K562 (cell line): ENCODE results near the gene RETSAT. TPM values are rescaled to one million over a fixed set of nuclear protein-coding genes. Genes with fewer than 3 reads are reported as not detected.
A peak's percentile ranks its signal among the peaks of the same experiment; 100 is the strongest.

Experiments used
- ADNP ChIP-seq: fragments of 200-800 bp; sonication (Bioruptor generic); IDR thresholded peaks from 2 replicates; pipeline ENCODE4 v1.6.1; 2016; ENCODE audit warnings: missing genetic modification characterization, missing compliant biosample characterization
- ATF3 ChIP-seq, 2 experiments: fragments of 450-650 bp in 1 of 2; sonication (generic) in 1 of 2; formaldehyde crosslinking in 1 of 2; IDR thresholded peaks in 1 of 2; conservative IDR thresholded peaks in 1 of 2; 2 replicates each; pipeline versions ENCODE4 v1.6.1 to v1.8.1; 2016 to 2023; ENCODE audit warnings: mild to moderate bottlenecking in 2 of 2, moderate library complexity in 2 of 2, inconsistent platforms in 1 of 2, missing genetic modification reagents in 1 of 2
- BRD4 ChIP-seq: fragments of 200-600 bp; sonication (generic); IDR thresholded peaks from 2 replicates; pipeline ENCODE4 v1.6.1; 2017; ENCODE audit warnings: inconsistent platforms
- CHD4 ChIP-seq: fragments of 200-600 bp; sonication (generic); IDR thresholded peaks from 3 replicates; pipeline ENCODE4 v1.6.1; 2012; ENCODE audit warnings: low read depth, mild to moderate bottlenecking, mixed read lengths, low read length, inconsistent platforms; ENCODE audit not compliant: insufficient read depth, insufficient replicate concordance, poor library complexity, severe bottlenecking
- CTCFL ChIP-seq: IDR thresholded peaks from 2 replicates; pipeline ENCODE4 v1.6.1; 2011; ENCODE audit warnings: borderline replicate concordance, low read depth, mild to moderate bottlenecking, moderate library complexity, low read length; ENCODE audit not compliant: insufficient read depth, poor library complexity, severe bottlenecking
- CXXC5 ChIP-seq: fragments of 250-450 bp; sonication (Bioruptor Pico); IDR thresholded peaks from 2 replicates; pipeline ENCODE4 v1.8.0; 2022; ENCODE audit warnings: inconsistent platforms, mild to moderate bottlenecking, moderate library complexity
- DMBX1 ChIP-seq: fragments of 250-450 bp; sonication (Bioruptor Pico); IDR thresholded peaks from 2 replicates; pipeline ENCODE4 v1.8.0; 2022; ENCODE audit warnings: inconsistent platforms, mild to moderate bottlenecking, moderate library complexity, borderline replicate concordance
- GATAD2A ChIP-seq: fragments of 450-650 bp; IDR thresholded peaks from 2 replicates; pipeline ENCODE4 v1.6.1; 2017
- GATAD2B ChIP-seq: fragments of 450-650 bp; IDR thresholded peaks from 2 replicates; pipeline ENCODE4 v1.6.1; 2017; ENCODE audit warnings: mild to moderate bottlenecking, borderline replicate concordance
- HIVEP1 ChIP-seq: fragments of 250-450 bp; sonication (Bioruptor Pico); IDR thresholded peaks from 2 replicates; pipeline ENCODE4 v1.4.0; 2020; ENCODE audit warnings: mild to moderate bottlenecking
- LEF1 ChIP-seq: fragments of 450-650 bp; IDR thresholded peaks from 2 replicates; pipeline ENCODE4 v1.6.1; 2016; ENCODE audit warnings: mild to moderate bottlenecking
- PTTG1 ChIP-seq: fragments of 450-650 bp; IDR thresholded peaks from 2 replicates; pipeline ENCODE4 v1.6.1; 2016; ENCODE audit warnings: low read depth, mild to moderate bottlenecking, missing genetic modification characterization, missing compliant biosample characterization
- SMARCA5 ChIP-seq: fragments of 450-650 bp; IDR thresholded peaks from 2 replicates; pipeline ENCODE4 v1.6.1; 2016
- TARDBP ChIP-seq: fragments of 450-650 bp; IDR thresholded peaks from 2 replicates; pipeline ENCODE4 v1.6.1; 2016
- ZBTB7A ChIP-seq: IDR thresholded peaks from 2 replicates; pipeline ENCODE4 v1.6.1; 2011; ENCODE audit warnings: low read depth, mild to moderate bottlenecking, low read length, moderate library complexity, borderline replicate concordance; ENCODE audit not compliant: control insufficient read depth
- ZNF224 ChIP-seq: sonication (generic); formaldehyde crosslinking; IDR thresholded peaks from 2 replicates; pipeline ENCODE4 v1.8.0; 2022; ENCODE audit warnings: mild to moderate bottlenecking, missing genetic modification reagents
- polyA plus RNA-seq, 8 experiments: library from polyadenylated mRNA; depleted of rRNA in 4 of 8; stranded (reverse) in 5 of 8; unstranded in 3 of 8; fragments of >200 nt; fragmentation: Nextera tagmentation in 2 of 8; fragmentation: Illumina TruSeq in 1 of 8; extraction: Ambion mirVana in 2 of 8; extraction: Trizol in 1 of 8; gene quantifications; 2 replicates each; pipeline versions ENCODE4 v1.2.1 to v1.2.3, GENCODE V29; 2011 to 2014; ENCODE audit warnings: inconsistent platforms in 1 of 8, missing spikeins in 1 of 8
- total RNA-seq, 7 experiments: library from RNA; depleted of rRNA in 6 of 7; stranded (reverse); fragments of >200 nt in 6 of 7; fragmentation: Illumina TruSeq in 2 of 7; extraction: Trizol in 2 of 7; gene quantifications; 2 replicates each; pipeline versions ENCODE4 v1.2.1 to v1.2.3, GENCODE V29; 2011 to 2021; ENCODE audit warnings: low replicate concordance in 1 of 7
- TF ChIP-seq, protein P1 (sequence below), 2 experiments: IDR thresholded peaks; 2 replicates each; pipeline ENCODE4 v1.6.1; 2011; ENCODE audit warnings: borderline replicate concordance in 1 of 2, control low read depth in 1 of 2, low read depth in 1 of 2, low read length in 1 of 2, mild to moderate bottlenecking in 1 of 2, mixed read lengths in 1 of 2, moderate library complexity in 1 of 2; ENCODE audit not compliant: insufficient read depth in 1 of 2, insufficient read length in 1 of 2, poor library complexity in 1 of 2, severe bottlenecking in 1 of 2; ENCODE audit errors: extremely low read depth in 1 of 2
- TF ChIP-seq, protein P2 (sequence below): fragments of 250-450 bp; sonication (Bioruptor Pico); IDR thresholded peaks from 2 replicates; pipeline ENCODE4 v1.4.0; 2020; ENCODE audit warnings: mild to moderate bottlenecking
- TF ChIP-seq, protein P3 (sequence below): fragments of 250-450 bp; sonication (Bioruptor Pico); IDR thresholded peaks from 2 replicates; pipeline ENCODE4 v1.5.0; 2021; ENCODE audit warnings: mild to moderate bottlenecking, moderate library complexity

Gene RETSAT
- total and polyA plus RNA-seq, 9 of the 15 experiments (the other 6 are each of a cell fraction or from before 2014, with no cell fraction given) = 1.9 to 21.6 (median 16.5) TPM

- TF ChIP-seq PTTG1 (tag) (no peak), GATAD2B (no peak), DMBX1 (CRISPR knock-in tag) (peak; percentile 12; the same call in 1 of the 2 replicates), ZBTB7A (no peak), ADNP (no peak), CTCFL (no peak), ATF3 (IDR thresholded peaks at IDR 0.05) (peak; percentile 49), ATF3 (CRISPR knock-in tag; conservative IDR thresholded peaks at IDR 0.05) (no peak), BRD4 (no peak; the same call in 1 of the 2 replicates), CXXC5 (CRISPR knock-in tag) (no peak), HIVEP1 (CRISPR knock-in tag) (no peak), SMARCA5 (no peak), CHD4 (no peak), TARDBP (0 out of 2 replicates have a peak, but pooled peaks have one; percentile 7), GATAD2A (peak; percentile 82), LEF1 (no peak), ZNF224 (CRISPR knock-in tag) (no peak)
- TF ChIP-seq, protein P1, sequence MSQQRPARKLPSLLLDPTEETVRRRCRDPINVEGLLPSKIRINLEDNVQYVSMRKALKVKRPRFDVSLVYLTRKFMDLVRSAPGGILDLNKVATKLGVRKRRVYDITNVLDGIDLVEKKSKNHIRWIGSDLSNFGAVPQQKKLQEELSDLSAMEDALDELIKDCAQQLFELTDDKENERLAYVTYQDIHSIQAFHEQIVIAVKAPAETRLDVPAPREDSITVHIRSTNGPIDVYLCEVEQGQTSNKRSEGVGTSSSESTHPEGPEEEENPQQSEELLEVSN (IDR thresholded peaks at IDR 0.05; ENCODE audit: borderline replicate concordance in 1 of 2, extremely low read depth in 1 of 2, insufficient read depth in 1 of 2, insufficient read length in 1 of 2, low read depth in 1 of 2, low read length in 1 of 2, poor library complexity in 1 of 2, severe bottlenecking in 1 of 2) = peak in 1 of 2 experiments; percentile 26
- TF ChIP-seq, protein P2, sequence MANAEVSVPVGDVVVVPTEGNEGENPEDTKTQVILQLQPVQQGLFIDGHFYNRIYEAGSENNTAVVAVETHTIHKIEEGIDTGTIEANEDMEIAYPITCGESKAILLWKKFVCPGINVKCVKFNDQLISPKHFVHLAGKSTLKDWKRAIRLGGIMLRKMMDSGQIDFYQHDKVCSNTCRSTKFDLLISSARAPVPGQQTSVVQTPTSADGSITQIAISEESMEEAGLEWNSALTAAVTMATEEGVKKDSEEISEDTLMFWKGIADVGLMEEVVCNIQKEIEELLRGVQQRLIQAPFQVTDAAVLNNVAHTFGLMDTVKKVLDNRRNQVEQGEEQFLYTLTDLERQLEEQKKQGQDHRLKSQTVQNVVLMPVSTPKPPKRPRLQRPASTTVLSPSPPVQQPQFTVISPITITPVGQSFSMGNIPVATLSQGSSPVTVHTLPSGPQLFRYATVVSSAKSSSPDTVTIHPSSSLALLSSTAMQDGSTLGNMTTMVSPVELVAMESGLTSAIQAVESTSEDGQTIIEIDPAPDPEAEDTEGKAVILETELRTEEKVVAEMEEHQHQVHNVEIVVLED (CRISPR knock-in tag) = no peak
- TF ChIP-seq, protein P3, sequence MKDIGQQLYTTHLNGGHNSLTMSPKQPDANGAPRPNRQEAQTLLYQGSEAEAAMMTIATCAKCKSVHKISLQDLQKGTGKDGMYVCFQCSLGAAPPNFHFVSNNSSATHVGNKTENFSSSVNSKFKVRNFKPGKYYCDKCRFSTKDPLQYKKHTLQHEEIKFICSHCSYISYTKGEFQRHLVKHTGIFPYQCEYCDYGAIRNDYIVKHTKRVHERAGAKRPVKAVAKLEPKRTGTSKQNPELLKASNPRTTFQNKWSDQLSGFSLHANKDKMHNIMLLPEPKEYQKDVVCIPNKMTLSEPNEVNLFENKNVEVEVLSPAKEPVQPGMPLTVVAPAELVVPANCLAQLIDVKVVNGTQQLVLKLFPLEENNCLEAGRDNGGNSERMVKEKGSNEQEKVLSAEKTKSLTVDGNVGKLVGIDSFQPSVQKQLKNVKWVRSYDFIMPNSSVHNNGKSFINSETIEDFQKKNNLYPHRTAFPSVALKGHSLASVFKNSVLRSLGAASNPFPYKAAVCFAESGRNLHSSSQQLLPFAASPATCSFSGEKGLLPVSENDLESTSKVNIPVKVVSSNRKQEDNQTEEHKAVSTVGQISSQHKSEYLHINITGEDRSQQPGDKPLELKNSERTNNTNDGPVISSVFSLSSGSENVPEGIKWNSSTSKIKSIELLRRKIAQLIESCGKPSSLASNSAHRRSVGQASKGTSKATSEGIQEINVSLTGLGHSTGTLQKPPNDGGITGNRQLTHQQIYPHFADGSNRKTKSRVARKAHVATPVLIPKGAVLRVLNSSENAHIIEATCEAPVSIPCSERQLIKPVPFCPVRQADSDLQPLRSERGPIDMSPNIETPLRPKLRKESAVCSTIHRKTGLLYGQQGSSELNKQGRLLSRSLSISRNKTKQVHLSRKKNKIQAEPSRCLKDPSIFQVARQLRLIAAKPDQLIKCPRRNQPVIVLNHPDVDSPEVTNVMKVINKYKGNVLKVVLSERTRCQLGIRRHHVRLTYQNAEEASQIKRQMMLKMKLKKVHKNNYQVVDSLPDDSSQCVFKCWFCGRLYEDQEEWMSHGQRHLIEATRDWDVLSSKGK (CRISPR knock-in tag) = no peak
Measured at GRCh38 chr2:85353876-85354285, 447 bp downstream of the RETSAT start (continued).
